SK-N-MC (cell line): ENCODE results near the gene SP1.

Experiments used
- EZH2 ChIP-seq: fragments of 200-600 bp; sonication (generic); IDR thresholded peaks from one replicate; pipeline ENCODE4 v1.6.1; 2017; ENCODE audit warnings: antibody characterized with exemption
- POLR2AphosphoS5 ChIP-seq: IDR thresholded peaks from 2 replicates; pipeline ENCODE4 v1.6.1; 2012; ENCODE audit warnings: mild to moderate bottlenecking, low read depth, low read length, borderline replicate concordance

DNA sequence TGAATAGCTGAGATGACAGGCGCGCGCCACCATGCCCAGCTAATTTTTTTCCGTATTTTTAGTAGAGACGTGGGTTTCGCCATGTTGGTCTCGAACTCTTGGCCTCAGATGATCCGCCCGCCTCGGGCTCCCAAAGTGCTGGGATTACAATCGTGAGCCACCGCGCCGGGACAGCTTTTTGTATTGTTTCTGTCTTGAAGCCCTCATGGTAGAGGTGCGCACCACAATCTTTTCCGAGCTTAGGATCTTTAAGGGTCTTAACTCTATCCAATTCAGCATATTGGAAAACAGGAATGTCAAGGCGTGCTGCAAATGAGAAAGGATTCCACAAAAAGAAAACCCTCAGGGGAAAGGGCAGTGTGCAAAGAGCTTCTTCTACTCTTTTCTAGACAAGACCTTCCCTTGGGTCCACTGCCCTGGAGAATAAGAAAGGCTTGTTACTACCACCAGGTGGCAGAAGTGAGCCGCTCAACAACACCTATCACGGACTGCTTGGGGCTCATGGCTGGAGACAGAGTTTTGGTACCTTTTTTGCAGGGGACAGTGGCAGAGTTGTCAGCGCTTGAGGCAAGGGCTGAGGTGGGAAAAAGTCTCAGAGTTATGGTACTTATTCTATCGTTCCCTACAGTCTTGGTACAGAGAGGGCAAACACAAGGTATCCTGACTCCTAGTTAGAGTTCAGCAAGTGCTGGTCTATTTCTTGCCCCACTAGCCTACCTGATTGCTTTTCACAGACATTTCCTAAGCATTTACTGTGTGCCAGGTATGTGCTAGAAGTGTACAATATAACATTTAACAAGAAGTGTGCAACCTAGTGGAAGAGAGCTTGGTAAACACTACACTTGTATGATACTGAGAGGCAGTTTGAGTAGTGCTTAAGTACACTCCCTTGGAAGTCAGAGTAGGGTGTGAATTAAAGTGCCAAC lies 27.4 kb upstream of the SP1 start:
- TF ChIP-seq POLR2AphosphoS5 (no peak), EZH2 (no peak)
